Endodermal cell (in vitro differentiated cells): Measurements from ENCODE around the gene GRIK4. TPM values are rescaled to one million over a fixed set of nuclear protein-coding genes. Genes with fewer than 3 reads are reported as not detected.
A peak's percentile ranks its signal among the peaks of the same experiment; 100 is the strongest.

Source experiments
- DNase-seq: peaks from one replicate; pipeline ENCODE4 v3.0.0-alpha.2; 2017
- H3K27ac ChIP-seq: 2 replicates; pipeline ENCODE4 v1.5.1; 2013; ENCODE audit warnings: mild to moderate bottlenecking, low read depth, low read length, moderate library complexity
- H3K27me3 ChIP-seq: 2 replicates; pipeline ENCODE4 v1.6.1; 2013; ENCODE audit warnings: mild to moderate bottlenecking, low read length, moderate library complexity; ENCODE audit not compliant: insufficient read depth, control insufficient read depth, poor library complexity, severe bottlenecking
- H3K36me3 ChIP-seq: 2 replicates; pipeline ENCODE4 v1.7.0; 2013; ENCODE audit warnings: mild to moderate bottlenecking, low read length, moderate library complexity; ENCODE audit not compliant: control insufficient read depth, insufficient read depth
- H3K4me1 ChIP-seq: one replicate; pipeline ENCODE4 v1.7.0; 2013; ENCODE audit warnings: low read length; ENCODE audit not compliant: control insufficient read depth, insufficient read depth
- H3K4me3 ChIP-seq: 2 replicates; pipeline ENCODE4 v1.5.1; 2013; ENCODE audit warnings: mild to moderate bottlenecking, low read length, moderate library complexity
- H3K9ac ChIP-seq: 2 replicates; pipeline ENCODE4 v1.6.1; 2013; ENCODE audit warnings: mild to moderate bottlenecking, low read length, moderate library complexity; ENCODE audit not compliant: poor library complexity, severe bottlenecking; ENCODE audit errors: extremely low read depth
- H3K9me3 ChIP-seq: 2 replicates; pipeline ENCODE4 v1.6.1; 2013; ENCODE audit warnings: mild to moderate bottlenecking, low read length, moderate library complexity; ENCODE audit not compliant: control insufficient read depth
- H3K27ac Mint-ChIP-seq: 2 replicates; pipeline ENCODE4 v1.8.0; 2020; ENCODE audit warnings: mixed read lengths
- H3K27me3 Mint-ChIP-seq: 2 replicates; pipeline ENCODE4 v1.8.0; 2021; ENCODE audit warnings: mild to moderate bottlenecking, mixed read lengths; ENCODE audit not compliant: insufficient read depth
- H3K36me3 Mint-ChIP-seq: 2 replicates; pipeline ENCODE4 v1.8.0; 2020; ENCODE audit warnings: low read depth, mixed read lengths
- H3K4me1 Mint-ChIP-seq: 2 replicates; pipeline ENCODE4 v1.8.0; 2020; ENCODE audit warnings: mixed read lengths
- H3K4me3 Mint-ChIP-seq: 2 replicates; pipeline ENCODE4 v1.8.0; 2020; ENCODE audit warnings: mild to moderate bottlenecking, moderate library complexity, mixed read lengths
- H3K9me3 Mint-ChIP-seq: 2 replicates; pipeline ENCODE4 v1.8.0; 2020; ENCODE audit warnings: mild to moderate bottlenecking, mixed read lengths
- WGBS, 2 experiments: methylation state at CpG; one replicate each; pipeline versions ENCODE4 v1.1.5 to v1.1.7; 2013; ENCODE audit warnings: missing lambda C conversion rate in 2 of 2, mixed read lengths in 1 of 2; ENCODE audit not compliant: insufficient coverage in 1 of 2, insufficient read length in 1 of 2; 5-methylcytosine and 5-hydroxymethylcytosine counted together
- total RNA-seq, 2 donors: library from RNA; stranded (reverse); fragmentation: NEBNext Ultra II Directional in 1 of 2; extraction: Animal tissue kit (Norgen Biotek cat#: 25700) in 1 of 2; gene quantifications; 2 replicates in 1 of 2; 3 replicates in 1 of 2; pipeline ENCODE4 v1.2.1, GENCODE V29; 2021
- TF ChIP-seq, protein P1 (sequence below): fragments of 200-600 bp; sonication (generic); conservative IDR thresholded peaks from 2 replicates; pipeline ENCODE4 v1.5.0; 2021; ENCODE audit warnings: antibody characterized with exemption, mild to moderate bottlenecking

The GRIK4 gene
- total RNA-seq, 2 donors from 2014 or later, result 1.7 to 3.5 TPM

DNA sequence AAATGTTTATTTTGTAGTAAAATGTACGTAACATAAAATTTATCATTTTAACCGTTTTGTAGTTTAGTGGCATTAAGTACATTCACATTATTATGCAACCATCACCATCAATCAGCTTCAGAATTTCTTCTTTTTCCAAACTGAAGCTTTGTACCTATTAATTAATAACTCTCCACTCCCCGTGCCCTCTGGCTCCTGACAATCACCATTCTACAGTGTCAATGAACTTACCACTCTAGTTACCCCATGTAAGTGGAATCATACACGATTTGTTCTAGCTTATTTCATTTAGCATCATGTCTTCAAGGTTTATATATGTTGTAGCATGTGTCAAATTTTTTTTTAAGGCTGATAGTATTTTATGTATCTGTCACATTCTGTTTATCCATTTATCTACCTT, 522.1 kb downstream of the GRIK4 start:
- Mint-ChIP-seq H3K4me3 (no peak overlapping the region), H3K36me3 (peaks cover 4% of the 10 kb centered on the region), H3K4me1 (peaks cover 33% of the 10 kb centered on the region), H3K27me3 (no peaks in the 10 kb centered on the region), H3K27ac (no peak overlapping the region), H3K9me3 (no peaks in the 10 kb centered on the region)
- Histone ChIP-seq H3K36me3 (no peaks in the 10 kb centered on the region), H3K27me3 (no peaks in the 10 kb centered on the region), H3K4me1 (peaks cover 13% of the 10 kb centered on the region), H3K9ac (no peak overlapping the region), H3K9me3 (no peaks in the 10 kb centered on the region), H3K27ac (no peak overlapping the region), H3K4me3 (no peak overlapping the region)
- DNase-seq, result no peak
- 94 to 100% methylated on average over 2 to 4 of the region's 4 CpGs for WGBS, 2 experiments
- TF ChIP-seq, protein P1, sequence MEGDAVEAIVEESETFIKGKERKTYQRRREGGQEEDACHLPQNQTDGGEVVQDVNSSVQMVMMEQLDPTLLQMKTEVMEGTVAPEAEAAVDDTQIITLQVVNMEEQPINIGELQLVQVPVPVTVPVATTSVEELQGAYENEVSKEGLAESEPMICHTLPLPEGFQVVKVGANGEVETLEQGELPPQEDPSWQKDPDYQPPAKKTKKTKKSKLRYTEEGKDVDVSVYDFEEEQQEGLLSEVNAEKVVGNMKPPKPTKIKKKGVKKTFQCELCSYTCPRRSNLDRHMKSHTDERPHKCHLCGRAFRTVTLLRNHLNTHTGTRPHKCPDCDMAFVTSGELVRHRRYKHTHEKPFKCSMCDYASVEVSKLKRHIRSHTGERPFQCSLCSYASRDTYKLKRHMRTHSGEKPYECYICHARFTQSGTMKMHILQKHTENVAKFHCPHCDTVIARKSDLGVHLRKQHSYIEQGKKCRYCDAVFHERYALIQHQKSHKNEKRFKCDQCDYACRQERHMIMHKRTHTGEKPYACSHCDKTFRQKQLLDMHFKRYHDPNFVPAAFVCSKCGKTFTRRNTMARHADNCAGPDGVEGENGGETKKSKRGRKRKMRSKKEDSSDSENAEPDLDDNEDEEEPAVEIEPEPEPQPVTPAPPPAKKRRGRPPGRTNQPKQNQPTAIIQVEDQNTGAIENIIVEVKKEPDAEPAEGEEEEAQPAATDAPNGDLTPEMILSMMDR, result no peak

- Mint-ChIP-seq H3K4me1 (peaks cover 50% of the 10 kb centered on the region), H3K27ac (no peak overlapping the region), H3K36me3 (peaks cover 3% of the 10 kb centered on the region), H3K4me3 (no peak overlapping the region), H3K27me3 (no peaks in the 10 kb centered on the region), H3K9me3 (no peaks in the 10 kb centered on the region)
- H3K9ac ChIP-seq, result no peak overlapping the region
- WGBS, 2 experiments, result 74 to 79% methylated on average over 4 of the region's 4 CpGs
- DNase-seq, result no peak
- TF ChIP-seq, protein P1, result no peak
- H3K9me3 ChIP-seq, result no peaks in the 10 kb centered on the region
- peaks cover 24% of the 10 kb centered on the region for H3K4me1 ChIP-seq
- H3K4me3 ChIP-seq, result no peak overlapping the region
- H3K27me3 ChIP-seq, result no peaks in the 10 kb centered on the region
- no peak overlapping the region for H3K27ac ChIP-seq
- no peaks in the 10 kb centered on the region for H3K36me3 ChIP-seq
Observed at GRCh38 chr11:121035169-121035755, 523.7 kb downstream of the GRIK4 start.

GRCh38 chr11:121035780-121036179, 524.2 kb downstream of the GRIK4 start:
- H3K27me3 Mint-ChIP-seq, result no peaks in the 10 kb centered on the region
- TF ChIP-seq, protein P1, result no peak
- Histone ChIP-seq H3K27ac (no peak overlapping the region), H3K9ac (no peak overlapping the region), H3K4me3 (peak overlapping the region; percentile 51), H3K36me3 (no peaks in the 10 kb centered on the region), H3K27me3 (no peaks in the 10 kb centered on the region), H3K9me3 (no peaks in the 10 kb centered on the region), H3K4me1 (peaks cover 24% of the 10 kb centered on the region)
- no peak overlapping the region for H3K4me3 Mint-ChIP-seq
- peak overlapping the region; percentile 46 for H3K27ac Mint-ChIP-seq
- H3K36me3 Mint-ChIP-seq, result peaks cover 2% of the 10 kb centered on the region
- 82 to 84% methylated on average over 3 of the region's 3 CpGs for WGBS, 2 experiments
- H3K9me3 Mint-ChIP-seq, result no peaks in the 10 kb centered on the region
- peaks cover 51% of the 10 kb centered on the region for H3K4me1 Mint-ChIP-seq
- DNase-seq, result no peak
